SKM-1 treated with dmso at 0.1 percent for 144 hours (cell line): Measurements from ENCODE around the gene MTCH2.
"Not testable (repeated sequence)": the region's sequence is repeated elsewhere in the genome, so short reads cannot be mapped to it uniquely, and the experiment has no call there.

Experiments used
- DNase-seq: peaks from one replicate; lab custom pipeline; 2025; ENCODE audit not compliant: unreplicated experiment; lab: John Stamatoyannopoulos, UW

Gene MTCH2

DNA sequence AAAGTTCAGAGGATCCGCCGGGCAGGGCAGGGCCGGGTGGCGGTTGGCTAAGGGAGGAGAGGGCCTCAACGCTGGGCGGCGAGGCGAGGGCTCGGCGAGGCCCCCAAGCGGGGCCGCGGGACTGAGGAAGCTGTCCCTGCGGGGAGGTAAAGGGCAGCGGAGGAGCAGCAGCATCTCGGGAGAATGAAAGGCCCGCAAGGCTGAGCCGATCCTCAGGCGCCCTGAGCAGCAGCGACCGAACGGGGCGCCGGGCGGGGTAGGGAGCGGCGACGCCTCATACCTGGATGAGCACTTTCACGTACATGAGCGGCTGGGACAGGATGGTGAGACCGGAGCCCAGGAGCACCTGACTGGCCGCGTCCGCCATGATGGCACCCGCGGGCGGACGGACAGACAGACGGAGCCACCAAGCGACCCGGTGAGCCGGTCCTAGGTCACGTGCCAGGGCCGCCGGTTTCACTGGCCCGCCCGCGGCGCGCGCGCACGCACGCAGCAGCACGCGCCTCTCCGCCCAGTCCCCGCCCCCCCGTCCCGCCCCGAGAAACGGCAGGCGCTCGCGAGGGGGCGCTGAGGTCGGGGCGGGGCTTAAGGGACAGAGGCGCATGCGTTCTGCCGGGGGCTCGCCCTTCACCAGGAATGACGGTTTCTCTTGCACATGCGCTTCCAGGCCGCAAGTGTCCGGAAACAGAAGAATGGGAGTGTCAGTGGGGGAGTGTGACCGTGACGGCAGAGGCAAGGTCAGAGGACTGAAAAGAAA is at the start of gene MTCH2:
TSS of gene MTCH2 (minus strand) at position 461 of the 757 bp plus-strand sequence. CDS start at position 367, 94 bp downstream.
- peak; percentile 95 for DNase-seq

DNA sequence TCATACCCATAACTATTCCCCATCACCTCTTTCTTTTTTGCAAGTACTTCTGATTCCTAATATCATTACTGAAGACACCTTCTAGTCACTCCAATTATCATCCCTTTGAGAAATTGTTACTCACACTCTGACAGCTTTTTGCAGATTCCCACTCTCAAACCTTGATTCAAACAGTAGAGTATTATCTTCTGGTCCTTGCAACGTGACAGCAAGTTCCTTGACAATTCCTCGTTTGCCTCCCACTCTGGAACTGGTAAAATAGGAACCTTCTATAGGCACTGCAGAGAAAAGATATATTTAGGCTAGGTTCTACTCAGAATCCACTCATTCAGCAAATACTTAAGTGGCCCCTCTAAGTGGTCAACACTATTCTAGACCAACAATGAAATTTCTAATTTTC is 49.6 kb upstream of the MTCH2 start:
- no peak for DNase-seq

DNA sequence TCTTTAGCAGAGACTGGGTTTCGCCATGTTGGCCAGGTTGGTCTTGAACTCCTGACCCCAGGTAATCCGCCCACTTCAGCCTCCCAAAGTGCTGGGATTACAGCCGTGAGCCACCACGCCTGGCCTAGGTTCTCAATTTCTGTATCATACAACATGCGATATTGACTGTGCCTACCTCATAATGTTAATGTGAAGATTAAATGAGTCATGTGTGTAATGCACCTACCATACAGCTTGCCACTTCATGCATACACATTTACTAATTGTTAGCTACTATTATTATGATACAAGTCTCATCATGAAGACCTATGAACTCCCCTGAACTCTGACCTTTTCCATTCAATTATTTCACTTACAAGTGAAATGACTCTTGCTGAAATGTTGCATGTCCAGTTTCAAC is 47.1 kb upstream of the MTCH2 start:
- no peak for DNase-seq

DNA sequence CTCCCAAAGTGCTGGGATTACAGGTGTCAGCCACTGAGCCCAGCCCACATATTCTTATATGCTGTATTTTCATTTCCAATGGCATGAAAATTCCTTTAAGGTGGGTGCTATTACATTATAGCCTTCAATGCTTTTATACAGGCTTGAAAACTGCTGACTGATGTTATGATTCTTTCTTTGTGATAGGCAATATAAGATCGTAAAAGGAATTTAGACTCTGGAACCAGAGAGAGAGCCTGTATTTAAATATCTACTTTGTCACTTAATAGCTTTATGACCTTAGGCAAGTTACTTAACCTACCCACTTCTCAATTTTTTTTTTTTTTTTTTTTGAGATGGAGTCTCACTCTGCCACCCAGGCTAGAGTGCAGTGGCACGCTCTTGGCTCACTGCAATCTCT is 46.6 kb upstream of the MTCH2 start:
- DNase-seq = no peak

DNA sequence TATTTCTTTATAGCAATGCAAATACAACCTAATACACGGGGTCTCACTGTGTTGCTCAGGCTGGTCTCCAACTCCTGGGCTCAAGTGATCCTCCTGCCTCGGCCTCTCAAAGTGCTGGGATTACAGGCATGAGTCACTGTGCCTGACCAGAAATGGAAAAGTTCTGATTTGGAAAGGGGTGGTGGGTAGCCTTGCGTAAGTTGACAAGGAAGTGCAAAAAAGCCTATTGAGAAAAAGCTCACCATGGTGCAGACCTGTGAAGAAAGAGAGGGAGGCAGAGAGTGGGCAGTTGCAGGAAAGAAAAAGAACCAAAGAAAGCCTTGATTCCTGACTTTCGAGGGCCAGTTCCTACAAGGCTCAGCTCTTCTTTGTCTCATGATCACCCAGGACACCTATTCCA is 45.8 kb upstream of the MTCH2 start:
- peak; percentile 56 for DNase-seq

DNA sequence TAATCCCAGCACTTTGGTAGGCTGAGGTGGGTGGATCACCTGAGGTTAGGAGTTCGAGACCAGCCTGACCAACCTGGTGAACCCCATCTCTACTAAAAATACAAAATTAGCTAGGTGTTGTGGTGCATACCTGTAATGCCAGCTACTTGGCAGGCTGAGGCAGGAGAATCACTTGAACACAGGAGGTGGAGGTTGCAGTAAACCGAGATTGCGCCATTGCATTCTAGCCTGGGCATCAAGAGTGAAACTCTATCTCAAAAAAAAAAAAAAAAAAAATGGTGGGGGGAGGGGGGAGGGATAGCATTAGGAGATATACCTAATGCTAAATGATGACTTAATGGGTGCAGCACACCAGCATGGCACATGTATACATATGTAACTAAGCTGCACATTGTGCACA is 44.3 kb upstream of the MTCH2 start:
- not testable (repeated sequence) for DNase-seq

DNA sequence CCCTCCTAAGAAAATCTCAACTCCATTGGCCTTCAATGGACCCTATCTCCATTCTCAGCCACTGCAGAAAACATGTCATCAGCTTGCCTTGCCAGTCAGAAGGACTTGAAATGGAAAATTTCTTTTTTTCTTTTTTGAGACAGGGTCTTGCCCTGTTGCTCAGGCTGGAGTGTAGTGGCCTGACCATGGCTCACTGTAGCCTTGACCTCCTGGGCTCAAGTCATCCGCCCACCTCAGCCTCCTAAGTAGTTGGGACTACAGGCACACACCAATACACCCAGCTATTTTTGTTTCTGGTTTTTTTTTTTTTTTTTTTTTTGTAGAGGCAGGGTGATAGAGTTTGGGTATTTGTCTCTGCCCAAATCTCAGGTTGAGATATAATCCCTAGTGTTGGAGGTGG is 43.8 kb upstream of the MTCH2 start:
- no peak for DNase-seq

DNA sequence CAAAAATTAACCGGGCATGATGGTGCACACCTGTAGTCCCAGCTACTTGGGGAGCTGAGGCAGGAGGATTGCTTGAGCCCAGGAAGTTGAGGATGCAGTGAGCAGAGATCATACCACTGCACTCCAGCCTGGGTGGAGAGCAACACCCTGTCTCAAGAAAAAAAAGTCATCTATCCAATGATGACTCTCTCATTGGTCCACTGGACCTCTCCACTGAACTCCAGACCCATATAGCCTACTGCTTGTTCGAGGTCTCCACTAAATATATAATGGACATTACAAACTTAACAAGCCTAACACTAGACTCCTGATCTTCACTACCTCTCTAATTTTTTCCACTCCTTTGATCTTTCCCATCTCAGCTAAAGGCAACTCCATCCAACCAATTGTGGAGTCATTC is 33.5 kb upstream of the MTCH2 start:
- no peak for DNase-seq

DNA sequence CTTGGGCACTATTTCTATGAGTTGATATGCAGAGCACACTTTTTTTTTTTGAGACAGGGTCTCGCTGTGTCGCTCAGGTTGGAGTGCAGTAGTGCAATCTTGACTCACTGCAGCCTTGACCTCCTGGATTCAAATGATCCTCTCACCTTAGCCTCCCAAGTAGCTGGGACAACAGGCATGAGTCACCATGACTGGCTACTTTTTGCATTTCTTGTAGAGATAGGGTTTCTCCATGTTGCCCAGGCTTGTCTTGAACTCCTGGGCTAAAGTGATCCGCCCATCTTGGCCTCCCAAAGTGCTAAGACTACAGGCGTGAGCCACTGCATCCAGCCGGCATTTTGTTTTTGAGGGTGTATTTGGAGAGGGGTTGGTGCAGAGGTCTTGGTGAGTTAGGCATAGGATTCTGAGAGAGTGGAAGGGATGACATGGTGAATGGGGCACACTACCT is 29.9 kb upstream of the MTCH2 start:
- DNase-seq = no peak

DNA sequence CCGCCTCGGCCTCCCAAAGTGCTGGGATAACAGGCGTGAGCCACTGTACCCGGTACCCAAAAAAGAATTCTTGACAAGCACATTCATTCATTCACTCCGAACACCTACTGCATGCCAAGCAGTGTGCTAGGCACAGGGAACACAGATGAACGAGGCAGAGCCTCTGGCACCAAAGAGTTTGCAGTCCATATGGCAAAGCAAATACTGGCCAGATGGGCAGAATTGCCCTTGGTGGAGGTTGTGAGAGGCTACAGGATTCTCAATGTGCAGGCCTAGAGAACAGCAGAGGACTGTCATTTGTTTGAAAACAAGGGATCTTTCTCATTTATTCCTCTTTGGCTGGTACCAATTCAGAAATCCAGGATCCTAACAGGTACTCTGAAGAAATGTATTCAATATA is 27.5 kb upstream of the MTCH2 start:
- DNase-seq = no peak

DNA sequence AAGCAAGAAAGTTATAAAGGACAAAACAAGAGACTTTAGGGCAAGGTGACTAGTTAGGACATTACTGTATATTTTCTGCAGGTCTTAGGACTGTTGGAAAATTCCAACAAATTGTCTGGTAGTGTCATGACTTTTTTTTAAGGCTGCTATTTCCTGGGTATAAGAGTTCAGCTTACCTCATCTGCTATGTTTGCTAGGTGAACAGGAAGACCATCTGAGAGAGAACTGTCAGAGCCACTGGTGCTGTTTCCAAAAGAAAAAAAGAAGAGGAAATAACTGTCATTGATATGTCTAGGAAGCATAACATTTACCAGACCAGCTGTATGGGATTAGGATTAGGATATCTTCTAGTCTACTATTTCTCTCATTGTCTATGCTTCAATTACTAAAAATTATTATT is 26.3 kb upstream of the MTCH2 start:
- DNase-seq = no peak

DNA sequence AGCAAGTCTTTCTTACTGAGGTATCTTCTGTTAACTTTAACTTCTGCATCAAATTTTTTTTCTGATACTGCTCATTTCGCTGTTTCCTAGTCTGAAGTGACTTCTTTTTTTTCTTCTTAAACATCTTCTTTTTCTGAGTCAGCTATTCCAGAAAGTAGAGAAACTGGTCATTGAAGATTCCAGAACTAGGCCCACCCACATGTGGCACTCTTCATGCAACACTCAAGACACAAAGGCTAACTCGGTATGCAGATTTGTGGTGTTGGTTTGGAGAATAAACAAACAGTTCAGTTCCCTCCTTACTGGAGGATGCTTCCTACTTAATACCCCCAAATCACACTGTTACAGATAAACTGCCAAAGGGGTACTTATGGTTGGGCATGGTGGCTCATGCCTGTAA is 25.2 kb upstream of the MTCH2 start:
- no peak for DNase-seq

DNA sequence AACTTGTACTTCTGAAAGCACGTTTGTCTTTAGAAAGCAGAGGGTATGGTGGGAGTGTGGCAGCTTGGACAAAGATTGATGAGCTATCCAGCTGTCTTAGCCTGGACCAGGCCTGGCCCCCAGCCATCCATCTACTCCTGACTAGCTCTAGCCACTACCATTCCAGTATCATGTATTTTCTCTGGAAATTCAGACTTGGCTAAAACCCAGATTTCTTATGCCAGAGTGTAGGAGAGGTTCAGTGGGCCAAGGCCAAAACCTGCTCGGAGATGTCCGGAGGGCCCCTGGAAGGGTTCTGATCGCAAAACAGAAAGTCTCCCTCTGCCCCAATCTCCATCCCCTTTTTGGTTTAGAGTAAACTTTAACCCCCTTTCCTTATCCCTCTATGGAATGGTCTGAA is 24.8 kb upstream of the MTCH2 start:
- DNase-seq = no peak

DNA sequence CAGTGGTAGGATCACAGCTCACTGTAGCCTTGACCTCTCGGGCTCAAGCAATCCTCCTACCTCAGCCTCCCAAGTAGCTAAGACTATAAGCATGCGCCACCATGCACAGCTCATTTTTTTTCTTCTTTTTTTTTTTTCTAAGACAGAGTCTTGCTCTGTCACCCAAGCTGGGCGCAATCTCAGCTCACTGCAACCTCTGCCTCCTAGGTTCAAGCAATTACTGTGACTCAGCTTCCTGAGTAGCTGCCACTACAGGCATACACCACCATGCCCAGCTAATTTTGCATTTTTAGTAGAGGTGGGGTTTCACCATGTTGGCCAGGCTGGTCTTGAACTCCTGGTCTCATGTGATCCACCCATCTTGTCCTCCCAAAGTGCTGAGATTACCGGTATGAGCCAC is 22.6 kb upstream of the MTCH2 start:
- DNase-seq = not testable (repeated sequence)

DNA sequence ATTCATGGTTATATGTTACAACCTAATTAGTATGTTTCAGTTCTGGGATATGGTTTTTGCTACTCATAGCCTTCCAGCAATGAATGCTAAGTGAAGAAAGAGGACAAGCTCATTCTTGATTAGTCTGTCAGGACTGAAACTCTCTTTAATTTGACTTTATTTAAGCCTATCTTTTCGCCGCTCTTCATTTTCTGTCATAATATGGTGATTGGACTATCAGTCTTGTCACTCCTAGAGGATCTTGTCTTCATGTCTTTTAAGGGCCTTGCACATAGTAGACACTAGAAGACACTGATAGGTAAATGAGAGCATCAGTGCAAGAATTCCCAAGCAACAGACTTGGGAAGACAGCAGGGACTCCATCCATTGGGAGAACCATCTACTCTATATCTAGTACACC is 18.9 kb upstream of the MTCH2 start:
- DNase-seq = no peak

DNA sequence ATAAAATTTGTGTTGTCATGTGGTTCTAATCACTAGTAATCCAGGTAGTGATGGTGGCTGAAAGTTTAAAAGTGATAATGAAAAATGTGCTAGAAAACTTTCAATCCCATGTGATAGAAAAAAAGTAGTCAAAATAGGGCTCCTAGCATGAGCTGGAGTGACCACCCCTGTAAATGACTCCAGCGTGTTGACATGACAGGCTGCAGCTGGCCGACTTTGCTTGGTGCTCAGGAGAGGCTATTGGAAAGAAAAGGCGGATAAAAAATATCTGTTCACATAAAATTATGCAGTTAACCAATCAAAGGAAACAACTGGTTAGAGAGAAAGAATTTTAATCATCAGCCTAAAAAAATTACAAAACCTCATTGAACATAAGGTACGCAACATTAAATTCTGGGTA is 16.9 kb upstream of the MTCH2 start:
- DNase-seq = no peak

DNA sequence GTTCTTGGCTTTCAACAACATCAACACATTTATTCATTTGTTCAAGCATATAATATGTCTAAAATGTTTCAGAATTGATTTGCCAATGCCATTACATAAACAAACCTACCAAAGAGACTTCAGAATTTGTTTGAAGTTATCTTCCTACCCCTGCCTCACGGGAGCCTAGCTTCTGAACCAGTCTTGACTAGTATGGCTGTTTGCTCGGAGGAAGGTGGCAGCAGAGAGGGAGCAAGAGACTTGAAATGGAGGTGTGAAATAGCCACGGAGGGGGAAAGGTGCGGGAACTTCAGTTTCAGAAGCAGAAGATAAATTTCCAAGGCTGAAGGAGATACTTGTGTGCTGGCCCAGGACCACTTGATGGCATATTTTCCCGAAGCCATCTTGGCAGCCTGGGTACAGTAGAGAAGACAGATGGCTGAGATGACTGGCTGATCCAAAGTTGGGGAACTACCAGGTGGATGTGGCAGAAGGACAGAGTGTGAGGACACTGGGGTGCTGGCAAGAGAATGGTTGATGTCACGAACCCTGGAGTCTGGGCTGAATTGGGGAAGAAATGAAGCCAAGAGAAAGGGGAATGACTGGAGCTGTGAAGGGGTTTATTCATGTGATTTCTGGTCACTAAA is 14.0 kb upstream of the MTCH2 start:
- DNase-seq = no peak

DNA sequence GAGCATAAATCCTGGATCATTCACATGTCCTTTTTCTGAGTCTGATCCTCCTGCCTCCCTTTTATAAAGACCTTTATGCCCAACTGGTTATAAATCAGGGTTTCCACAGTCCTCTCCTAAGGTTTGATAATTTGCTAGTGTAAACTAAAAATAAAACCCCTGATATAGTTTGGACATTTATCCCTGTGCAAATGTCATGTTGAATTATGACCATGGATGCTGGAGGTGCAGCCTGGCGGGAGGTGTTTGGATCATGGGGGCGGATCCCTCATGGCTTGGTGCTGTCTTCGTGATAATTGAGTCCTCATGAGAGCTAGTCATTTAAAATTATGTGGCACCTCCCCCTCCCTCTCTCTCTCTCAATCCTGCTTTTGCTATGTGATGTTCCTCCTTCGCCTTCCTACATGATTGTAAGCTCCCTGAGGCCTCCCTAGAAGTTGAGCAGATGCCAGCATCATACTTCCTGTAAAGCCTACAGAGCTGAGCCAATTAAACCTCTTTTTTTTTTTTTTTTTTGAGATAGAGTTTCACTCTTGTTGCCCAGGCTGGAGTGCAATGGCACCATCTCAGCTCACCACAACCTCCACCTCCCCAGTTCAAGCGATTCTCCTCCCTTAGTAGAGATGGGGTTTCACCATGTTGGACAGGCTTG is 9.6 kb upstream of the MTCH2 start:
- no peak for DNase-seq

DNA sequence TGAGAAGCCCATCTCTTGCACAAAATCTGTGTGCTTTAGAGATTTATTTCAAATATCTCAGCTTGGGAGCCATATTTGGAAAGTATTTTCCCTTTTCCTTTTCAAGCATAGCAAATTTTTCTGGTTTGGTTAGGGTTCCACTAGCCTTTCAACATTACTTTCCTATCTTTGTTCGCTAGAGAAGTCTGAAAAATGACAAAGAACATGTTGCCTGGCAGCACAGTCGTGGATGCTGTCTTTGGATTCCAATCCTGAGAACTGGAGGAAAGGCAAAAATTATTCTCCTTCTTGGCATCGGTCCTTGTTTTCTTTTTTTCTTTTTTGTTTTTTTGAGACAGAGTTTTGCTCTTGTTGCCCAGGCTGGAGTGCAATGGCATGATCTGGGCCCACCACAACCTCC is 6.9 kb upstream of the MTCH2 start:
- DNase-seq = no peak

DNA sequence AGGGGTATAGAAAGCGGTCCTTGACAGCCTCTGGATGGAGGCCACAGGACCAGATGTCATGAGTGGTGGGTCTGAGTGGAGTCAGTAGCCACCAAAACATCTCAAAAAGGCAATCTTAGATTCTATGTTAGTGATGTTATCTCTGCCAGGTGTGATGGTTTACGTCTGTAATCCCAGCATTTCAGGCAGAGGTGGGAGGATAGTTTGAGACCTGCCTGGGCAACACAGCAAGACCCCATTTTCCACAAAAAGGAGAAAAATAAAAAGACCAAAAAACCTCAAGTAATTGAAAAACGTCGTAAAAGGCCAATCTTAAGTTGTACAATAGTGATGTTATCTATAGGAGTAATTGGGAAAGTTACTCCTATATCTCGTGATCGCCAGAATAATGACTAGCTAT is 3.7 kb upstream of the MTCH2 start:
- no peak for DNase-seq

DNA sequence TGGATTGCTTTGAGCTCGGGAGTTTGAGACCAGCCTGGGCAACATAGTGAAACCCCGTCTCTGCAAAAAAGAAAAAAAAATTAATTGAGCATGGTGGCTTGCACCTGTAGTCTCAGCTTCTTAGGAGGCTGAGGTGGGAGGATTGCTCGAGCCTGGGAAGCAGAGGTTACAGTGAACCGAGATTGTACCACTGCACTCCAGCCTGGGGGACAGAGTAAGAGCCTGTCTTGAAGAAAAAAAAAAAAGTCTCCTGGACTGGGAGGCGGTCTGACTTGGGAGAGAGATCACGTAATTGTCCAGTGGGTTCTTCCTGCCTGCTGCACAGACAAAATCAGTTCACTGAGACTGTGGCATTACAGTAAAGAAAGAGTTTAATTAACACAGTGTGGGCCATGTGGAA is 3.1 kb upstream of the MTCH2 start:
- DNase-seq = no peak

DNA sequence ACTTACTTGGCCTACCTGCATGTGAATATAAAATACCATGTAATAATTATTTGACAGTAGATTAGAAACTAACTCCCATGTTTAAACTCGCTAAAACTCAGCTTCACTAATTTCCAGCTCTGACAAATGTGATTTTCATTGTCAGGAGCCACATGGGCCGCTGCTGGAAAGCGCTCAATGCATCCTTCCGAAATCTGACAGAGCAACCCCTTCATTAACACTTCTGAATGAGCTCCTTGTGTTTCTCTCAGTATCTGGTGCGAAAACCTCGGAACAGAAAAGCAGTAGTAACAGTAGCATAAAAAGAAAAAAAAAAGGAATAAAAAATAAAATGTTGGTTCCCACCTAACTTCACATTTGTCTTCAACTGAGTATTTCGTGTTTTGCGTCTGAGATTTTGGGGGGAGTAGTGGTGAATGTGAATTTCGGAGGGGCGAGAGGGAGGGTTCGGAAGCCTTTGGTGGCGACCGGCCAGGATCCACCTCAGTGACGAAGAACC is 710 bp downstream of the MTCH2 start:
- no peak for DNase-seq
